ENCODE results near the gene LRIT2. TPM values are rescaled to one million over a fixed set of nuclear protein-coding genes. Genes with fewer than 3 reads are reported as not detected.

Gene LRIT2
- total and polyA plus RNA-seq, 7 donors = not detected

- Histone ChIP-seq H3K27me3 (ENCODE audit: insufficient read depth in 3 of 3, low read length in 2 of 3) (peaks cover 0 to 8% (median 3%) of the 10 kb centered on the region in 3 donors), H3K9me3 (no peaks in the 10 kb centered on the region), H3K4me1 (no peaks in the 10 kb centered on the region), H3K4me3 (no peak overlapping the region), H3K27ac (no peak overlapping the region), H3K36me3 (ENCODE audit: insufficient read depth in 1 of 2, low read depth in 1 of 2) (no peaks in the 10 kb centered on the region)
- DNase-seq (no peak), ATAC-seq (no peak)
- WGBS, 3 donors = 52 to 78% (median 55%) methylated on average over 4 of the region's 4 CpGs
- intact Hi-C loops (cut with DNase I) = no loop called here
- no peak for TF ChIP-seq CTCF (IDR thresholded peaks at IDR 0.05)
Measured at GRCh38 chr10:84233940-84234339, 8.6 kb upstream of the LRIT2 start.

- Histone ChIP-seq H3K27me3 (ENCODE audit: insufficient read depth in 3 of 3, low read length in 2 of 3) (peaks cover 0 to 8% (median 3%) of the 10 kb centered on the region in 3 donors), H3K27ac (no peak overlapping the region), H3K4me1 (no peaks in the 10 kb centered on the region), H3K36me3 (ENCODE audit: insufficient read depth in 1 of 2, low read depth in 1 of 2) (no peaks in the 10 kb centered on the region), H3K4me3 (no peak overlapping the region), H3K9me3 (no peaks in the 10 kb centered on the region)
- 85 to 89% (median 88%) methylated on average over 10 of the region's 10 CpGs for WGBS, 3 donors
- no peak for TF ChIP-seq CTCF (IDR thresholded peaks at IDR 0.05)
- DNase-seq (no peak), ATAC-seq (no peak)
- intact Hi-C loops (cut with DNase I) = no loop called here
Measured at GRCh38 chr10:84232376-84232775, 7.0 kb upstream of the LRIT2 start.

GRCh38 chr10:84230359-84230758 lies 5.0 kb upstream of the LRIT2 start:
- peaks cover 0 to 3% (median 0%) of the 10 kb centered on the region in 3 donors for H3K27me3 ChIP-seq (ENCODE audit: insufficient read depth in 3 of 3, low read length in 2 of 3)
- WGBS, 3 donors = 25 to 50% (median 30%) methylated on average over 1 of the region's 1 CpG

GRCh38 chr10:84227810-84228209 lies 2.5 kb upstream of the LRIT2 start:
- ATAC-seq (no peak), DNase-seq (no peak)
- no peak for TF ChIP-seq CTCF (IDR thresholded peaks at IDR 0.05)
- Histone ChIP-seq H3K27ac (no peak overlapping the region), H3K27me3 (ENCODE audit: insufficient read depth in 3 of 3, low read length in 2 of 3) (peaks cover 0 to 3% (median 0%) of the 10 kb centered on the region in 3 donors), H3K36me3 (ENCODE audit: insufficient read depth in 1 of 2, low read depth in 1 of 2) (no peaks in the 10 kb centered on the region), H3K4me1 (no peaks in the 10 kb centered on the region), H3K9me3 (no peaks in the 10 kb centered on the region), H3K4me3 (no peak overlapping the region)
- intact Hi-C loops (cut with DNase I) = no loop called here
- 67 to 71% (median 71%) methylated on average over 4 of the region's 4 CpGs for WGBS, 3 donors

More at GRCh38 chr10:84230359-84230758, 5.0 kb upstream of the LRIT2 start:
- Histone ChIP-seq H3K4me1 (no peaks in the 10 kb centered on the region), H3K27ac (no peak overlapping the region), H3K9me3 (no peaks in the 10 kb centered on the region), H3K36me3 (ENCODE audit: insufficient read depth in 1 of 2, low read depth in 1 of 2) (no peaks in the 10 kb centered on the region), H3K4me3 (no peak overlapping the region)
- TF ChIP-seq CTCF (IDR thresholded peaks at IDR 0.05) = no peak
- intact Hi-C loops (cut with DNase I) = no loop called here
- ATAC-seq (peak in 1 of 4 donors; percentile 49), DNase-seq (no peak)

GRCh38 chr10:84226616-84227015 lies 1.3 kb upstream of the LRIT2 start:
- Histone ChIP-seq H3K4me1 (no peaks in the 10 kb centered on the region), H3K9me3 (no peaks in the 10 kb centered on the region), H3K27me3 (ENCODE audit: insufficient read depth in 3 of 3, low read length in 2 of 3) (peaks cover 0 to 3% (median 0%) of the 10 kb centered on the region in 3 donors), H3K27ac (no peak overlapping the region), H3K4me3 (no peak overlapping the region), H3K36me3 (ENCODE audit: insufficient read depth in 1 of 2, low read depth in 1 of 2) (no peaks in the 10 kb centered on the region)
- DNase-seq (no peak), ATAC-seq (no peak)
- TF ChIP-seq CTCF (IDR thresholded peaks at IDR 0.05) = no peak
- whole genome bisulfite sequencing, 3 donors = 75 to 85% (median 81%) methylated on average over 3 of the region's 3 CpGs
- intact Hi-C loops (cut with DNase I) = no loop called here

All from psoas muscle (tissue), 8 donors.